Hepatocyte (in vitro differentiated cells): ENCODE data around the gene SLC9A8.

Experiments used
- EZH2 ChIP-seq: fragments of 200-600 bp; sonication (generic); IDR thresholded peaks from 2 replicates; pipeline ENCODE4 v1.6.1; 2016; ENCODE audit warnings: antibody characterized with exemption, mild to moderate bottlenecking, borderline replicate concordance
- TF ChIP-seq, protein P1 (sequence below): fragments of 200-600 bp; sonication (generic); IDR thresholded peaks from 2 replicates; pipeline ENCODE4 v1.5.1; 2016; ENCODE audit warnings: antibody characterized with exemption, mild to moderate bottlenecking; ENCODE audit not compliant: poor library complexity

DNA sequence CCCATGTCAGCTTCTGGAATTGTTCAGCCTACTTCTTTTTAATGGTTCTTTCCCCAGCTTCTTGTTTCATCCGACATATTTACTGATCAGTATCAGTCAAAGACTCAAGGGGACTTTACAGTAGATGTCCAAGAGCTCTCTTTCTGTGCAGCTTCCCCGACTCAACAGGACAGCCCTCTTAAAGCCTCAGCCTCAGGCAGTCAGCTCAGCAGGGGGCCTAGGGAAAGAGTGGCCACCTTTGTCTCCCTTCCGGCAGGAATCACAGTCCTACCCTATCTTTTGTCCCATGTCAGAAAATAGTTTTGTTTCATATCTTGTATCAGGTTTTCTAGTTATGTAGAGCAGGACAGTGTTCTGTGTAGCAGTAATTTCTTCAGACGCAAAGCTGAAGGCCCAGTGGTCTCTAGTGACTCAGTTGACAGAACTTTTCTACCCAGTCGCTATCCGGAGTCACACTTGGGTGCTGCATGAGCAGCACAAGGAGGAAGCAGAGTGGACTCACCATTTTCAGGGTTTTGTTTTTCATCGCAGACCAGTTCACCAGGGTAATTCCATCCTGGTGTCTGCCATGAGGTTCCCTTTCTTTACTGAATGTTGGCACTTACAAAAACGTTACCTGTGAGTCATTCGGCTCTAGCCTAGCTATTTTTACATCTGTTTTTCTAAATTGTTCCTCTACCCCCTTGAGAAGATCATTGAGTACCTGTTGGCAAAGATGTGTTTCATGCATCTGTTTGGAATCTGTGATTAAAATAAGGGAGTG is 55.0 kb downstream of the SLC9A8 start:
- TF ChIP-seq, protein P1, sequence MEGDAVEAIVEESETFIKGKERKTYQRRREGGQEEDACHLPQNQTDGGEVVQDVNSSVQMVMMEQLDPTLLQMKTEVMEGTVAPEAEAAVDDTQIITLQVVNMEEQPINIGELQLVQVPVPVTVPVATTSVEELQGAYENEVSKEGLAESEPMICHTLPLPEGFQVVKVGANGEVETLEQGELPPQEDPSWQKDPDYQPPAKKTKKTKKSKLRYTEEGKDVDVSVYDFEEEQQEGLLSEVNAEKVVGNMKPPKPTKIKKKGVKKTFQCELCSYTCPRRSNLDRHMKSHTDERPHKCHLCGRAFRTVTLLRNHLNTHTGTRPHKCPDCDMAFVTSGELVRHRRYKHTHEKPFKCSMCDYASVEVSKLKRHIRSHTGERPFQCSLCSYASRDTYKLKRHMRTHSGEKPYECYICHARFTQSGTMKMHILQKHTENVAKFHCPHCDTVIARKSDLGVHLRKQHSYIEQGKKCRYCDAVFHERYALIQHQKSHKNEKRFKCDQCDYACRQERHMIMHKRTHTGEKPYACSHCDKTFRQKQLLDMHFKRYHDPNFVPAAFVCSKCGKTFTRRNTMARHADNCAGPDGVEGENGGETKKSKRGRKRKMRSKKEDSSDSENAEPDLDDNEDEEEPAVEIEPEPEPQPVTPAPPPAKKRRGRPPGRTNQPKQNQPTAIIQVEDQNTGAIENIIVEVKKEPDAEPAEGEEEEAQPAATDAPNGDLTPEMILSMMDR: no peak
- no peak for TF ChIP-seq EZH2
